Keratinocyte (primary cell): Measurements from ENCODE around the gene SLBP. TPM values are rescaled to one million over a fixed set of nuclear protein-coding genes. Genes with fewer than 3 reads are reported as not detected.

ENCODE experiments used
- DNase-seq: peaks from one replicate; pipeline ENCODE4 v3.0.0-alpha.2; 2011; ENCODE audit warnings: low read depth, missing footprints, low spot score
- FAIRE-seq: peaks from 2 replicates; lab custom pipeline; 2011; peaks lifted over from hg19 to GRCh38; lab: Jason Lieb, UNC
- H2AFZ ChIP-seq: 2 replicates; pipeline ENCODE4 v1.6.0; 2012; ENCODE audit warnings: low read length, control low read depth, inconsistent platforms; ENCODE audit not compliant: control insufficient read depth
- H3K27ac ChIP-seq: 2 replicates; pipeline ENCODE4 v1.5.1; 2011; ENCODE audit warnings: low read length; ENCODE audit not compliant: control insufficient read depth, insufficient read depth
- H3K27me3 ChIP-seq: 3 replicates; pipeline ENCODE4 v1.6.0; 2011; ENCODE audit warnings: low read length; ENCODE audit not compliant: control insufficient read depth, insufficient read depth; ENCODE audit errors: extremely low read depth
- H3K36me3 ChIP-seq, 2 experiments: 2 replicates in 1 of 2; 3 replicates in 1 of 2; pipeline ENCODE4 v1.5.1; 2011; ENCODE audit warnings: low read length in 2 of 2, mild to moderate bottlenecking in 1 of 2; ENCODE audit not compliant: control insufficient read depth in 2 of 2, insufficient read depth in 2 of 2; ENCODE audit errors: extremely low read depth in 1 of 2
- H3K4me1 ChIP-seq: 3 replicates; pipeline ENCODE4 v1.5.1; 2011; ENCODE audit warnings: low read length; ENCODE audit not compliant: control insufficient read depth, insufficient read depth; ENCODE audit errors: extremely low read depth
- H3K4me2 ChIP-seq: 3 replicates; pipeline ENCODE4 v1.6.0; 2011; ENCODE audit warnings: low read depth, low read length; ENCODE audit not compliant: control insufficient read depth, insufficient read depth; ENCODE audit errors: extremely low read depth
- H3K4me3 ChIP-seq, 3 experiments: fragments of 200-600 bp in 1 of 3; sonication (generic) in 1 of 3; 2 replicates in 2 of 3; 3 replicates in 1 of 3; pipeline ENCODE4 v1.5.1; 2011 to 2016; ENCODE audit warnings: low read length in 3 of 3, mild to moderate bottlenecking in 3 of 3, control low read depth in 2 of 3, inconsistent platforms in 1 of 3, low read depth in 1 of 3, mixed read lengths in 1 of 3, mixed run types in 1 of 3, moderate library complexity in 1 of 3; ENCODE audit not compliant: control insufficient read depth in 2 of 3, insufficient read depth in 2 of 3; ENCODE audit errors: extremely low read depth in 1 of 3
- H3K79me2 ChIP-seq: 2 replicates; pipeline ENCODE4 v1.6.0; 2012; ENCODE audit warnings: low read length; ENCODE audit not compliant: control insufficient read depth, insufficient read depth
- H3K9ac ChIP-seq: 3 replicates; pipeline ENCODE4 v1.6.0; 2011; ENCODE audit warnings: low read length; ENCODE audit not compliant: control insufficient read depth, insufficient read depth; ENCODE audit errors: extremely low read depth
- H3K9me1 ChIP-seq: 3 replicates; pipeline ENCODE4 v1.6.0; 2011; ENCODE audit warnings: low read length; ENCODE audit not compliant: control insufficient read depth, insufficient read depth; ENCODE audit errors: extremely low read depth
- H3K9me3 ChIP-seq: 2 replicates; pipeline ENCODE4 v1.5.1; 2012; ENCODE audit warnings: low read depth, low read length; ENCODE audit not compliant: control insufficient read depth
- H4K20me1 ChIP-seq: 3 replicates; pipeline ENCODE4 v1.6.0; 2011; ENCODE audit warnings: low read length; ENCODE audit not compliant: control insufficient read depth, insufficient read depth; ENCODE audit errors: extremely low read depth
- CTCF ChIP-seq, 3 experiments: IDR thresholded peaks in 1 of 3; conservative IDR thresholded peaks in 1 of 3; optimal IDR thresholded peaks in 1 of 3; 2 replicates in 2 of 3; 3 replicates in 1 of 3; pipeline versions ENCODE3 to v1.5.1; 2011; ENCODE audit warnings: low read length in 3 of 3, mild to moderate bottlenecking in 3 of 3, moderate library complexity in 2 of 3, control low read depth in 1 of 3, inconsistent platforms in 1 of 3; ENCODE audit not compliant: insufficient read depth in 2 of 3; ENCODE audit errors: extremely low read depth in 1 of 3
- EZH2 ChIP-seq: IDR thresholded peaks from one replicate; pipeline ENCODE4 v1.6.1; 2012; ENCODE audit warnings: inconsistent platforms, mild to moderate bottlenecking, low read length, moderate library complexity
- dilution Hi-C: fragments of 300-500 bp; cut with MboI; formaldehyde crosslinking; loops from one replicate; pipeline ENCODE4 v1.7.0; 2020; ENCODE audit warnings: low sequenced_read_pairs; ENCODE audit not compliant: extremely low pct_ligation_motif_present
- polyA plus RNA-seq, 5 experiments: library from polyadenylated mRNA; depleted of rRNA in 3 of 5; stranded (reverse) in 3 of 5; stranded (forward) in 1 of 5; unstranded in 1 of 5; fragments of >200 nt; gene quantifications; 1 replicate in 1 of 5; 2 replicates in 3 of 5; 3 replicates in 1 of 5; pipeline versions ENCODE4 v1.2.1 to v1.2.3, GENCODE V29; 2011 to 2012; ENCODE audit warnings: missing spikeins in 2 of 5, low read depth in 1 of 5, low replicate concordance in 1 of 5

SLBP gene
- polyA plus RNA-seq, 1 donor (not counting 4 experiments of a cell fraction or from before 2014, with no cell fraction given), result 90.6 TPM

DNA sequence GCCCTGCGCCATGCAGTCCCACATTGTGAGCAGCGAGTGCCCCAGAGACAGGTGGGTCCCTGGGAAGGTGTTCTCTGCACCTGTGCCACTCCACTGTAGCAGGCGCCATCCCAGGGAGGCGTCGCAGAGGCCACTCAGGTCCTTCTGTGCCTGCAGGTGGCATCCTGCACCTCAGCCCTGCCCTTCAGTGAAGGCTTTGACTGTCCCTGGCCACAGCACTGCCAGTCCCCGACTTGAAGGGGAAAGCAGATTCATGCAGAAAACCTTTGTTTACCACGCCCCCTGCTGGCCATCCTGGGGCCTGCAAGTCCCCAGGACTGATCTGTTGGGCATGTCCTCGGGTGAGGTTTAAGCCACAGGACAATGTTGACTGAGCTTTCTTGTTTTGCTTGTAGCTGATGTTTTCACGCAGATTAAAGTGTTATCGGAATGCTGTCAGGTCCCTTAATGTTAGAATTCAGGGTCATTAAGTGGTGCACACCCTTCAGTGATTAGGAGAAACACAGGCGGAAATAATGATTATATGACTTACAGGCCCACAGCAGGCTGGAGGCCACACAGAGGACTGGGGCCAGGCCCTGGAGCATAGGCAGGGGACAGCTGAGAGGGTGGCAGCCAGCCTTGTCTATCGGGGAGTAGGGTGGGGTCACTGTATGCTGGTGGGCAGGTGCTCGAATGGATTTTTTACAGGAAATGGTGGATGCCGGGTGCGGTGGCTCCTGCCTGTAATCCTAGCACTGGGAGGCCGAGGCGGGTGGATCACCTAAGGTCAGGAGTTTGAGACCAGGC lies 14.2 kb upstream of the SLBP start:
- peak overlapping the region; percentile 40 for H2AFZ ChIP-seq
- DNase-seq (peak; percentile 66), FAIRE-seq (peak; percentile 86)
- peaks cover 45% of the 10 kb centered on the region for H3K4me1 ChIP-seq
- dilution Hi-C loops, result no loop called here
- peak overlapping the region; percentile 61 for H3K9ac ChIP-seq
- H3K27ac ChIP-seq, result peak overlapping the region; percentile 86
- H3K9me1 ChIP-seq, result peaks cover 4% of the 10 kb centered on the region
- H3K79me2 ChIP-seq, result peaks cover 65% of the 10 kb centered on the region
- H3K4me2 ChIP-seq, result peak overlapping the region; percentile 62
- H3K36me3 ChIP-seq, result peaks cover 0 to 38% of the 10 kb centered on the region in 2 experiments
- TF ChIP-seq EZH2, result no peak
- TF ChIP-seq CTCF (optimal IDR thresholded peaks at IDR 0.05 in 1 of 3, IDR thresholded peaks at IDR 0.05 in 1 of 3, conservative IDR thresholded peaks at IDR 0.05 in 1 of 3; ENCODE audit: extremely low read depth in 1 of 3, insufficient read depth in 2 of 3, low read length in 3 of 3), result peak in 2 of 3 experiments; percentile 97 to 100
- no peaks in the 10 kb centered on the region for H3K27me3 ChIP-seq
- H4K20me1 ChIP-seq, result peaks cover 8% of the 10 kb centered on the region
- H3K9me3 ChIP-seq, result no peaks in the 10 kb centered on the region
- no peak overlapping the region for H3K4me3 ChIP-seq

GRCh38 chr4:1725521-1725920 lies 13.4 kb upstream of the SLBP start:
- Histone ChIP-seq H3K27ac (no peak overlapping the region), H3K36me3 (peaks cover 0 to 31% of the 10 kb centered on the region in 2 experiments), H4K20me1 (peaks cover 8% of the 10 kb centered on the region), H3K9ac (no peak overlapping the region), H3K4me1 (peaks cover 45% of the 10 kb centered on the region), H3K79me2 (peaks cover 61% of the 10 kb centered on the region), H3K9me1 (peaks cover 4% of the 10 kb centered on the region), H2AFZ (no peak overlapping the region), H3K9me3 (no peaks in the 10 kb centered on the region), H3K27me3 (no peaks in the 10 kb centered on the region), H3K4me3 (no peak overlapping the region), H3K4me2 (no peak overlapping the region)
- dilution Hi-C loops, result no loop called here
- no peak for TF ChIP-seq EZH2
- no peak for TF ChIP-seq CTCF (optimal IDR thresholded peaks at IDR 0.05 in 1 of 3, IDR thresholded peaks at IDR 0.05 in 1 of 3, conservative IDR thresholded peaks at IDR 0.05 in 1 of 3; ENCODE audit: extremely low read depth in 1 of 3, insufficient read depth in 2 of 3, low read length in 3 of 3)
- FAIRE-seq (no peak), DNase-seq (no peak)
